Esophagus muscularis mucosa (tissue), 3 donors: ENCODE data around the gene ID2.

Source experiments
- CTCF ChIP-seq, 3 experiments: fragments of 200-600 bp in 2 of 3; fragments of 450-650 bp in 1 of 3; sonication (generic) in 2 of 3; IDR thresholded peaks; one replicate each; pipeline ENCODE4 v1.5.1; 2017 to 2019; ENCODE audit warnings: antibody characterized with exemption in 3 of 3, mild to moderate bottlenecking in 2 of 3, moderate library complexity in 1 of 3
- EP300 ChIP-seq: sonication (generic); formaldehyde crosslinking; IDR thresholded peaks from one replicate; pipeline ENCODE4 v1.6.1; 2017; ENCODE audit warnings: antibody characterized with exemption

DNA sequence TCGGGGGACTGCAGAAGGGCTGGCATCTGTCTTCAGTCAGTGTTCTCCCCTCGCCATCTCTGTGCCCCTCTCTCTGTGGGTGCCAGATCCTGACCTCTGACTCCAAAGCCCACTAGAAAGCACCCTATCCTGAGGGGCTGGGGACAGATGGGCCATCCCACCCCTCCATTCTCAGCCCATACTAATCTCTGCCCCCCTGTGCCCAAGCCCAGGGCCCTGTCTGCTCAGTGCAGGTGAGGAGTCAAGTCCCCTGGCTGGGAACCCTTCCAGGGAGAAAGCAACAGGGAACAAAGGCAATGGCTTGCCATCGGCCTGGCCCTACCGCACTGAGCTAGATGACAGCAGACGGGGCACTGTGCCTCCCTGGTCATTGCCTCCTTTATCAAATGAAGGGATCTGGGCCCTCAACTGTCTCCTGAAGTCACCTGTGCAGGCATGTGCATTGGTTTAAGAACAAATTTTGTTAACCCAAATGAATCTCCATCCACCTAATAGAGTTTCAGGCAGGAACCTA, 42.7 kb upstream of the ID2 start:
- TF ChIP-seq CTCF (IDR thresholded peaks at IDR 0.05) (no peak), EP300 (no peak)
